ENCODE results near the gene NAT10.
"Not testable (repeated sequence)": the region's sequence is repeated elsewhere in the genome, so short reads cannot be mapped to it uniquely, and the experiment has no call there.

The NAT10 gene

GRCh38 chr11:34105079-34105956 lies at the start of gene NAT10:
TSS of gene NAT10 (plus strand) at chr11:34105629. CDS start at chr11:34108226, 2,597 bp downstream.
- peak; percentile 93 to 97 for DNase-seq

- no peak for DNase-seq
Measured at GRCh38 chr11:34056672-34057071, 48.8 kb upstream of the NAT10 start.

GRCh38 chr11:34063061-34063795 lies 42.2 kb upstream of the NAT10 start:
- DNase-seq: no peak

GRCh38 chr11:34064291-34064690 lies 41.1 kb upstream of the NAT10 start:
- DNase-seq: no peak

- no peak for DNase-seq
Measured at GRCh38 chr11:34065505-34066203, 39.8 kb upstream of the NAT10 start.

- DNase-seq: not testable (repeated sequence)
Measured at GRCh38 chr11:34066766-34067165, 38.7 kb upstream of the NAT10 start.

GRCh38 chr11:34067383-34068065 lies 37.9 kb upstream of the NAT10 start:
- DNase-seq: no peak

- peak in 1 of 2 experiments; percentile 13 for DNase-seq
Measured at GRCh38 chr11:34068111-34068510, 37.3 kb upstream of the NAT10 start.

GRCh38 chr11:34071306-34071705 lies 34.1 kb upstream of the NAT10 start:
- not testable (repeated sequence) for DNase-seq

- no peak for DNase-seq
Measured at GRCh38 chr11:34072041-34072440, 33.4 kb upstream of the NAT10 start.

GRCh38 chr11:34072832-34073231 lies 32.6 kb upstream of the NAT10 start:
- DNase-seq: no peak

GRCh38 chr11:34074391-34074790 lies 31.0 kb upstream of the NAT10 start:
- no peak for DNase-seq

- DNase-seq: peak; percentile 12 to 74
Measured at GRCh38 chr11:34075178-34075820, 30.1 kb upstream of the NAT10 start.

- no peak for DNase-seq
Measured at GRCh38 chr11:34080609-34081008, 24.8 kb upstream of the NAT10 start.

GRCh38 chr11:34084637-34085036 lies 20.8 kb upstream of the NAT10 start:
- DNase-seq: no peak

- no peak for DNase-seq
Measured at GRCh38 chr11:34086554-34087283, 18.7 kb upstream of the NAT10 start.

- DNase-seq: no peak
Measured at GRCh38 chr11:34091825-34092224, 13.6 kb upstream of the NAT10 start.

GRCh38 chr11:34094900-34095299 lies 10.5 kb upstream of the NAT10 start:
- DNase-seq: not testable (repeated sequence)

- no peak for DNase-seq
Measured at GRCh38 chr11:34098813-34099212, 6.6 kb upstream of the NAT10 start.

GRCh38 chr11:34104680-34105078 lies 750 bp upstream of the NAT10 start:
- DNase-seq: no peak

GRCh38 chr11:34105957-34106504 lies 602 bp downstream of the NAT10 start:
- DNase-seq: peak in 1 of 2 experiments; percentile 42

Data from SW 1271 (cell line).